Chondrocyte (in vitro differentiated cells): ENCODE measurements around the gene CEP72. TPM values are rescaled to one million over a fixed set of nuclear protein-coding genes. Genes with fewer than 3 reads are reported as not detected.
"Not testable (repeated sequence)": the region's sequence is repeated elsewhere in the genome, so short reads cannot be mapped to it uniquely, and the experiment has no call there.

ENCODE experiments used
- DNase-seq: peaks from one replicate; pipeline ENCODE4 v3.0.0; 2021; ENCODE audit warnings: mixed read lengths, low spot score
- H3K27ac Mint-ChIP-seq: one replicate; pipeline ENCODE4 v1.8.0; 2021; ENCODE audit warnings: mild to moderate bottlenecking, moderate library complexity, mixed read lengths; ENCODE audit not compliant: unreplicated experiment
- H3K27me3 Mint-ChIP-seq: 2 replicates; pipeline ENCODE4 v1.8.0; 2021; ENCODE audit warnings: low read depth, mixed read lengths
- H3K36me3 Mint-ChIP-seq: 2 replicates; pipeline ENCODE4 v1.8.0; 2021; ENCODE audit warnings: low read depth, mixed read lengths
- H3K4me1 Mint-ChIP-seq: 2 replicates; pipeline ENCODE4 v1.8.0; 2021; ENCODE audit warnings: low read depth, mild to moderate bottlenecking, mixed read lengths
- H3K4me3 Mint-ChIP-seq: one replicate; pipeline ENCODE4 v1.8.0; 2021; ENCODE audit warnings: mild to moderate bottlenecking, moderate library complexity, mixed read lengths; ENCODE audit not compliant: unreplicated experiment
- H3K9me3 Mint-ChIP-seq: 2 replicates; pipeline ENCODE4 v1.8.0; 2021; ENCODE audit warnings: low read depth, mixed read lengths
- total RNA-seq: library from RNA; stranded (reverse); gene quantifications from 3 replicates; pipeline ENCODE4 v1.2.1, GENCODE V29; 2021
- TF ChIP-seq, protein P1 (sequence below): fragments of 200-600 bp; sonication (generic); IDR thresholded peaks from 2 replicates; pipeline ENCODE4 v1.5.0; 2021; ENCODE audit warnings: antibody characterized with exemption, mild to moderate bottlenecking, moderate library complexity

CEP72 gene
- total RNA-seq, 1 donor from 2014 or later = 3.3 TPM

DNA sequence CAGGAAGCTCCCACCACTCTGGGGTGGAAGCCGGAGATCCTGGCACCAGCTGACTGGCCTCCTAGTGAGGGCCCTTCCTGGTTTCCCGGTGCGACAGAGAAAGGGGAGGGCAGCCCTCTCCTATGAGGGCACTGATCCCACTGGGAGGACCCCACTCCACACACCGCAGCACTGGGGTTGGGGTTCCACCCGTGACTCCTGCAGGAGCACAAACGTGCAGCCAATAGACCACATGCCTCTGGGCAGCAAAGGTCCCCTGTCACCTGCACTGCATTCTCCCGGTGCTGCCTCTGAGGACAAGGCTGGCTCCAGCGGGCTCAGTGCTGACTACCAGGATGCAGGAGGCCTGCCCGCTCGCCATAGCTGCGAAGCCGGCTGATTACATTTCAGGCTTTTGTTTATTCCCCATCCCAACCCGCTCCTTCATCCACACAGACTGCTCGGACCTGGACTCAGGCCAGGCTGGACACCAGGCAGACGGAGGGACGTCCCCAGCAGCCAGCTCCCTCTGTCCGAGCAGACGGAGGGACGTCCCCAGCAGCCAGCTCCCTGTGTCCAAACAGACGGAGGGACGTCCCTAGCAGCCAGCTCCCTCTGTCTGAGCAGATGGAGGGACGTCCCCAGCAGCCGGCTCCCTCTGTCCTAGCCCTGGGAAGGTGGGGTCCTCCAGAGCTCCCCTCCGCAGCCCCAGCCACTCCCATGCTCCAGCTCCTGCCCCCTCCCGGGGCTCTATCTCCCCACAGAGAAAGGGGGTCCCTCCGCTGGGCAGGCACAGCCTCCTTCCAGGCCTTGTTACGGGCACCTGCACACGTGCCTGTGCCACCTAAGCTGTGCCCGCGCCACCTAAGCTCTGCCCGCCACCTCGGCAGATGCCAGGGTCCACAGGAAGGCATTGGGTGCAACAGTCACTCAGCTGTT is 8.8 kb upstream of the CEP72 start:
- TF ChIP-seq, protein P1, sequence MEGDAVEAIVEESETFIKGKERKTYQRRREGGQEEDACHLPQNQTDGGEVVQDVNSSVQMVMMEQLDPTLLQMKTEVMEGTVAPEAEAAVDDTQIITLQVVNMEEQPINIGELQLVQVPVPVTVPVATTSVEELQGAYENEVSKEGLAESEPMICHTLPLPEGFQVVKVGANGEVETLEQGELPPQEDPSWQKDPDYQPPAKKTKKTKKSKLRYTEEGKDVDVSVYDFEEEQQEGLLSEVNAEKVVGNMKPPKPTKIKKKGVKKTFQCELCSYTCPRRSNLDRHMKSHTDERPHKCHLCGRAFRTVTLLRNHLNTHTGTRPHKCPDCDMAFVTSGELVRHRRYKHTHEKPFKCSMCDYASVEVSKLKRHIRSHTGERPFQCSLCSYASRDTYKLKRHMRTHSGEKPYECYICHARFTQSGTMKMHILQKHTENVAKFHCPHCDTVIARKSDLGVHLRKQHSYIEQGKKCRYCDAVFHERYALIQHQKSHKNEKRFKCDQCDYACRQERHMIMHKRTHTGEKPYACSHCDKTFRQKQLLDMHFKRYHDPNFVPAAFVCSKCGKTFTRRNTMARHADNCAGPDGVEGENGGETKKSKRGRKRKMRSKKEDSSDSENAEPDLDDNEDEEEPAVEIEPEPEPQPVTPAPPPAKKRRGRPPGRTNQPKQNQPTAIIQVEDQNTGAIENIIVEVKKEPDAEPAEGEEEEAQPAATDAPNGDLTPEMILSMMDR = no peak
- Mint-ChIP-seq H3K9me3 (no peaks in the 10 kb centered on the region), H3K27ac (no peak overlapping the region), H3K27me3 (peaks cover 20% of the 10 kb centered on the region), H3K4me1 (no peaks in the 10 kb centered on the region), H3K36me3 (no peaks in the 10 kb centered on the region), H3K4me3 (no peak overlapping the region)
- DNase-seq = peak; percentile 82

DNA sequence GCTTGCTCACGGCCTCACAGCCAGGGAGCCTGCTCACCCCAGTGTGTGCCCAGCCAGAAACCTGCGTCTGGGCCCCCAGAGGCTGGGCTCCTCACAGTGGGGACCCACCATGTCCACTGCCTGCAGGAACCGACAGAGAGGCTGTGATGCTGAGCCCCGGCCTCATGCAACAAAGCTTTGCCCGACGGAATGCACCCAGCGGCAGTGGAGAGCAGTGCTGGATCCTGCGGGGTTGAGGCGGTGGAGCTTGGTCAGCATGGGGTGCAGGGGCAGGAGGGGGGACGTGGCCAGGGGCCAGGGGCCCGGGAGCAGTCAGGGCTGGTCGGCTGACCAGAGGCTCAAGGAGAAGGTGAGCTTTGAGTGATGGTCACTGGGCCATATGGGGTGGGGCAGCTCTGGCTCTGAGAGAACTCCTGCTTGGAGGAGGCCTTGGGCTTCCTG is 7.7 kb upstream of the CEP72 start:
- H3K36me3 Mint-ChIP-seq = no peaks in the 10 kb centered on the region
- peaks cover 12% of the 10 kb centered on the region for H3K27me3 Mint-ChIP-seq
- no peaks in the 10 kb centered on the region for H3K9me3 Mint-ChIP-seq
- peak; percentile 73 for DNase-seq
- H3K4me3 Mint-ChIP-seq = no peak overlapping the region
- no peak overlapping the region for H3K27ac Mint-ChIP-seq
- TF ChIP-seq, protein P1 = no peak
- H3K4me1 Mint-ChIP-seq = no peaks in the 10 kb centered on the region

DNA sequence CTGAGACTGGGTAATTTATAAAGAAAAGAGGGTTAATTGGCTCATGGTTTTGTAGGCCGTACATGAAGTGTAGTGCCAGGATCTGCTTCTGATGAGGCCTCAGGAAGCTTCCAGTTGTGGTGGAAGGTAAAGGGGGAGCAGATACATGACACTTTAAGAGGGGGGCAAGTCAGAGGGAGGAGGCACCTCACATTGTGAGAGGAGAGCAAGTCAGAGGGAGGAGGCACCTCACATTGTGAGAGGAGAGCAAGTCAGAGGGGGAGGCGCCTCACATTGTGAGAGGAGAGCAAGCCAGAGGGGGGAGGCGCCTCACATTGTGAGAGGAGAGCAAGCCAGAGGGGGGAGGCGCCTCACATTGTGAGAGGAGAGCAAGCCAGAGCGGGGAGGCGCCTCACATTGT is 7.0 kb upstream of the CEP72 start:
- not testable (repeated sequence) for H3K9me3 Mint-ChIP-seq, H3K27ac Mint-ChIP-seq, H3K4me1 Mint-ChIP-seq, H3K36me3 Mint-ChIP-seq, H3K4me3 Mint-ChIP-seq
- H3K27me3 Mint-ChIP-seq = peaks cover 12% of the 10 kb centered on the region
- peak; percentile 18 for DNase-seq

DNA sequence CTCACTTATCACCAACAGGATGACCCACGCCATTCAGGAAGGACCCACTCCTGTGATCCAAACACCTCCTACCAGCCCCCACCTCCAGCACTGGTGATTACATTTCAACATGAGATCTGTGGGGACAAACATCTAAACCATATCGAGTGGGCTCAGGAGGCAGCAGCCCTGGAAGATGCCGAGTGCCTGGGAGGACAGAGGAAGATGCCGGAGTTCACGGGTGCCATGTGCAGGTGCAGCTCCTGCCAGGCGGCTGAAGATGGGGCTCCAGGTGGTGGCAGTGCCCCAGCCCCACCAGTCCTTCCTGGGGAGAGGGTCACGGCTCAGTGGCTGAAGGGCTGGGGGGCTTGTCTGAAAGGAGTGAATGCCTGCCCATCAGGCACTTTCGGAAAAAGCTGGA is 6.1 kb upstream of the CEP72 start:
- peak; percentile 71 for DNase-seq
- TF ChIP-seq, protein P1 = no peak
- no peaks in the 10 kb centered on the region for H3K9me3 Mint-ChIP-seq
- H3K27me3 Mint-ChIP-seq = peaks cover 8% of the 10 kb centered on the region
- H3K36me3 Mint-ChIP-seq = no peaks in the 10 kb centered on the region
- H3K27ac Mint-ChIP-seq = no peak overlapping the region
- no peaks in the 10 kb centered on the region for H3K4me1 Mint-ChIP-seq
- H3K4me3 Mint-ChIP-seq = no peak overlapping the region

DNA sequence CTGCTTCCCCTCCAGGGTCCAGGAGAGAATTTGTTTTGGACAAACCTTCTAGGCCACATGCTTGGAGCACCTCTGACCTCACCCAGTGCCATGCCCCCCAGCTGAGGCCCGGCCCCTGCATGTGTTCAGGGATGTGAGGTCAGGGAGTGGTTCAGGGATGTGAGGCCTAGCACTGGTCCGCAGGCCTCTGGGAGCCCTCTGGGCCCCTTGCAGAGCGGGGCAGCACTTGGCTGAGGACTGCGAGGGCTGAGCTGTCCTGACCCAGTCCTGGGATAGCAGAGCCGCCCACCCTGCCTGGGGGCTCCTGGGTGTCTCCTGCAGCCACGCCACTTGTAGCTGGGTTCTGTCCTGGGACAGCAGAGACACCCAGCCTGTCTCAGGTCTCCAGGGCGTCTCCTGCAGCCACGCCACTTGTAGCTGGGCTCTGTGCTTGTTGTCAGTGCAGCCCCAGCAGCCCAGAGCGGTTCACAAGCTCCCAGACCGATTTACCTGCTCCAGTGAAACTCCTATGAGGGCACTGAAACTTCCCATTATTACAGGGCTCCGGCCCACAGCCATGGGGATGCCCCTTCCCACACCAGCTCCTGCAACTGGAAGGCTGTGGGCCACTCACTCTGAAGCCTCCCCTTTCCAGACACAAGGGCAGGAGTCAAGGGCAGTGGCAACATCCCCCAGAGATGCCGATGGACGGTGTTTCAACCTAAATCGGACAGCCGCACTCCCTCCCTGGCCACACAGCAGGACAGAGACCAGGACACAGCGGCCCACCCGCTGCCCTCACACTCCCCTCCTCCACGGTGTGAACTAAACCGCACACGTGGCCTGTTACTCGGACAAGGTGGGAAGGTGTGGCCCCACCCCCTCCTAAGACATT is 5.4 kb upstream of the CEP72 start:
- Mint-ChIP-seq H3K27ac (no peak overlapping the region), H3K4me3 (no peak overlapping the region), H3K4me1 (peaks cover 4% of the 10 kb centered on the region), H3K27me3 (peaks cover 8% of the 10 kb centered on the region), H3K36me3 (no peaks in the 10 kb centered on the region), H3K9me3 (no peaks in the 10 kb centered on the region)
- TF ChIP-seq, protein P1 = no peak
- no peak for DNase-seq
